HG03457 (cell line): Measurements from ENCODE around the gene SYNE2.
A peak's percentile ranks its signal among the peaks of the same experiment; 100 is the strongest.
"Not testable (repeated sequence)": the region's sequence is repeated elsewhere in the genome, so short reads cannot be mapped to it uniquely, and the experiment has no call there.

ENCODE experiments used
- ATAC-seq: cut with Tn5 transposase; IDR thresholded peaks from one replicate; pipeline ENCODE4 v1.9.1; 2021; ENCODE audit warnings: moderate number of reproducible peaks; ENCODE audit not compliant: unreplicated experiment

Gene SYNE2, protein sequence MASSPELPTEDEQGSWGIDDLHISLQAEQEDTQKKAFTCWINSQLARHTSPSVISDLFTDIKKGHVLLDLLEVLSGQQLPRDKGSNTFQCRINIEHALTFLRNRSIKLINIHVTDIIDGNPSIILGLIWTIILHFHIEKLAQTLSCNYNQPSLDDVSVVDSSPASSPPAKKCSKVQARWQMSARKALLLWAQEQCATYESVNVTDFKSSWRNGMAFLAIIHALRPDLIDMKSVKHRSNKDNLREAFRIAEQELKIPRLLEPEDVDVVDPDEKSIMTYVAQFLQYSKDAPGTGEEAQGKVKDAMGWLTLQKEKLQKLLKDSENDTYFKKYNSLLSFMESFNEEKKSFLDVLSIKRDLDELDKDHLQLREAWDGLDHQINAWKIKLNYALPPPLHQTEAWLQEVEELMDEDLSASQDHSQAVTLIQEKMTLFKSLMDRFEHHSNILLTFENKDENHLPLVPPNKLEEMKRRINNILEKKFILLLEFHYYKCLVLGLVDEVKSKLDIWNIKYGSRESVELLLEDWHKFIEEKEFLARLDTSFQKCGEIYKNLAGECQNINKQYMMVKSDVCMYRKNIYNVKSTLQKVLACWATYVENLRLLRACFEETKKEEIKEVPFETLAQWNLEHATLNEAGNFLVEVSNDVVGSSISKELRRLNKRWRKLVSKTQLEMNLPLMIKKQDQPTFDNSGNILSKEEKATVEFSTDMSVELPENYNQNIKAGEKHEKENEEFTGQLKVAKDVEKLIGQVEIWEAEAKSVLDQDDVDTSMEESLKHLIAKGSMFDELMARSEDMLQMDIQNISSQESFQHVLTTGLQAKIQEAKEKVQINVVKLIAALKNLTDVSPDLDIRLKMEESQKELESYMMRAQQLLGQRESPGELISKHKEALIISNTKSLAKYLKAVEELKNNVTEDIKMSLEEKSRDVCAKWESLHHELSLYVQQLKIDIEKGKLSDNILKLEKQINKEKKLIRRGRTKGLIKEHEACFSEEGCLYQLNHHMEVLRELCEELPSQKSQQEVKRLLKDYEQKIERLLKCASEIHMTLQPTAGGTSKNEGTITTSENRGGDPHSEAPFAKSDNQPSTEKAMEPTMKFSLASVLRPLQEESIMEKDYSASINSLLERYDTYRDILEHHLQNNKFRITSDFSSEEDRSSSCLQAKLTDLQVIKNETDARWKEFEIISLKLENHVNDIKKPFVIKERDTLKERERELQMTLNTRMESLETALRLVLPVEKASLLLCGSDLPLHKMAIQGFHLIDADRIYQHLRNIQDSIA (N-terminal part only)

DNA sequence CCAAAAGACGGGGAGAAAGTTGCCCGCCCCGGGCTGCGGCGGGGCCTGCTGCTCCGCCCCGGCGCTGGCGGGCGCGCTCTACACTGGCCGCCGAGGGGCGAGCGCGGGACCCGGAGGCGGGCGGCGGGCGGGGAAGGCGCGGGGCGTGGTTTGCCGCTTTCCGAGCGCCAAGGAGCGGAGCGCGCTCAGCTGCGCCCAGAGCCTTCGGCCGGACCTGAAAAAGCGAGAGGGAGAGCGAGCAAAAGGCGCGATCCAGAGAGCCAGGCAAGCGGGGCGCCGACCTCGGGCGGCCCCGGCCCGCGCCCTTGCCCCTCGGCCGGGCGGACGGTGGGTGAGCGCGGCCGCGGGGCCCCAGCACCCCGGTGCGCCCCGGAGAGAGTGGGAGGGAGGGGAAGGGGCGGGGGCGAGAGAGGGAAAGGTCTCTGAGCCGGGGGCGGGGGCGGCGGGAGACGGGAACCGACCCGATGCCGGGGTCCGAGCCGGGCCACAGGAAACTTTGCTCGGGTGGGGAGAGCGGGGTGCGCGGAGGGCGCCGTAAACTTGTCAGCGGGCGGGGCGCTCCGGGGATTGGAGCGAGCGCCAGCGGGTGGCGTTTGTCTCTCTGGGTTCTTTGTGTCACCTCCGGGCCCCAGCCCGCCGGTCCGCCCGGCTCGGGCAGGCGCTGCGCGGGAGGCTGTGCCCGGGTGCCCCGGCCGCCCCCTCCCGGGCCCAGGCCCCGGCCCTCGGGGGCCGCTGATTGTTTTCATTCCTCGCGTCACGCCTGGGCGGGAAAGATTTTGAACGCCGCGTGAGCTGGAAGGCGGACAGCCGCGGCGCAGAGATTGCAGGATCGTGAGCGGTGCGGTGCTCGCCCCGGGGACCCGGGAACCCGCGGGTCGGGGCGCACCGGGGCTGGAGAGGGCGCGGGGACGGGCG is at the start of gene SYNE2:
Gene SYNE2 (plus strand): TSS at position 188 of the 915 bp plus-strand sequence. CDS start 56,145 bp downstream, outside the sequence.
- peak; percentile 55 for ATAC-seq

DNA sequence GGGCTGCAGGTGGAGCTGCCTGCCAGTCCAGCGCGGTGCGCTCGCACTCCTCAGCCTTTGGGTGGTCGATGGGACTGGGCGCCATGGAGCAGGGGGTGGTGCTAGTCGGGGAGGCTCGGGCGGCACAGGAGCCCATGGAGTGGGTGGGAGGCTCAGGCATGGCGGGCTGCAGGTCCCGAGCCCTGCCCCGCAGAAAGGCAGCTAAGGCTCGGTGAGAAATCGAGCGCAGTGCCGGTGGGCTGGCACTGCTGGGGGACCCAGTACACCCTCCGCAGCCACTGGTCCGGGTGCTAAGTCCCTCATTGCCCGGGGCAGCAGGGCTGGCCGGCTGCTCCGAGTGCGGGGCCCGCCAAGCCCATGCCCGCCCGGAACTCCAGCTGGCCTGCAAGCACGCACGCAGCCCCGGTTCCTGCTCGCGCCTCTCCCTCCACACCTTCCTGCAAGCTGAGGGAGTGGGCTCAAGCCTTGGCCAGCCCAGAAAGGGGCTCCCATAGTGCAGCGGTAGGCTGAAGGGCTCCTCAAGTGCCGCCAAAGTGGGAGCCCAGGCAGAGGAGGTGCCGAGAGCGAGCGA is 49.5 kb upstream of the SYNE2 start:
- not testable (repeated sequence) for ATAC-seq

DNA sequence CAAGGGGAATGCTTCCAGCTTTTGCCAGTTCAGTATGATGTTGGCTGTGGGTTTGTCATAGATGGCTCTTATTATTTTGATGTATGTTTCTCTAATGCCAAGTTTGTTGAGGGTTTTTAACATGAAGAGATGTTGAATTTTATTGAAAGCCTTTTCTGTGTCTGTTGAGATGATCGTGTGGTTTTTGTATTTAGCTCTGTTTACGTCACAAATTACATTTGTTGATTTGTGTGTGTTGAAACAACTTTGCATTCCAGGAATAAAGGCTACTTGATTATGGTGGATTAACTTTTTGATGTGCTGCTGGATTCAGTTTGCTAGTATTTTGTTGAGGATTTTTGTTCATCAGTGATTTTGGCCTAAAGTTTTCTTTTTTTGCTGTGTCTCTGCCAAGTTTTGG is 46.7 kb upstream of the SYNE2 start:
- ATAC-seq: not testable (repeated sequence)

DNA sequence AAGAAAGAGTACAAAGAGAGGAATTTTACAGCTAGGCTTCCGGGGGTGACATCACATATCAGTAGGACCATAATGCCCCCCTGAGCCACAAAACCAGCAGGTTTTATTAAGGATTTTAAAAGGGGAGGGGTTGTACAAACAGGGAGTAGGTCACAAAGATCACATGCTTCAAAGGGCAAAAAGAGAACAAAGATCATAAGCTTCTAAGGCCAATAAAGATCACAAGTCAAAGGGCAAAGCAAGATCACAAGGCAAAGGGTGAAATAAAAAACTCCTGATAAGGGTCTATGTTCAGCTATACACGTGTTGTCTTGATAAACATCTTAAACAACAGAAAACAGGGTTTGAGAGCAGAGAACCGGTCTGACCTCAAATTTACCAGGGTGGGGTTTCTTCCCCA is 41.1 kb upstream of the SYNE2 start:
- ATAC-seq: not testable (repeated sequence)

GRCh38 chr14:63833728-63834127 is 19.1 kb upstream of the SYNE2 start:
- ATAC-seq: no peak

DNA sequence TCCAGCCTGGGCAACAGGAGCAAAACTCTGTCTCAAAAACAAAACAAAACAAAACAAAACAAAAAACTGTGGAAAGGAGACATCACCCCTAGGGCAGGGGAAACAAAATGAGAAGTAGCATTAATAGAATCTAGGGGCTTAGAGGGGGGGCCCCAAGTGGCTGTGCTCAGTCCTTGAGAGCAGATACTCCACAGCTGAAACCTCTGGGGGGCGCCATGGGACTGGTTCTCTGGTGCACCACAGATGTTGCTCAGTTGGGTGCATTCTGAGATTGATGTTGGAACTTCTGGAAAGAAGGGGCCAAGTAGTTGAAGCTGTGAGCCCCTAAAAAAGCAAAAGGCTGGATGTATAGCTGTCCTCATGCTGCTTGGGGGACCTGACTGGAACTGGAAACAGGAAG is 11.8 kb upstream of the SYNE2 start:
- no peak for ATAC-seq

DNA sequence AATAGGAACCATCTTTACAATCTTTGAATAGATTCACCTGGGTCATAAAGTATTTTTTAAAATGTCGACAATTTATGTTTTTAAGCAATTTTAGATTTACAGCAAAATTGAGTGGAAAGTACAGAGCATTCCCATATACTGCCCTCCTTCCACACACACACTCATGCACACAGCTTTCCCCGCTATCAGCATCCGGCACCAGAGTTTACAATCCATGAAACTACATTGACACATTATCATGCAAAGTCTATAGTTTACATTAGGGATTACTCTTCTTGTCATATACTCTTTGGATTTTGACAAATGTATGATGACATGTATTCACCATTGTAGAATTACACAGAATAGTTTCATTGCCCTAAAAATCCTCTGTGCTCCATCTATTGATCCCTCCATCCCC is 9.0 kb upstream of the SYNE2 start:
- ATAC-seq: no peak

GRCh38 chr14:63848890-63849289 is 3.9 kb upstream of the SYNE2 start:
- ATAC-seq: no peak

DNA sequence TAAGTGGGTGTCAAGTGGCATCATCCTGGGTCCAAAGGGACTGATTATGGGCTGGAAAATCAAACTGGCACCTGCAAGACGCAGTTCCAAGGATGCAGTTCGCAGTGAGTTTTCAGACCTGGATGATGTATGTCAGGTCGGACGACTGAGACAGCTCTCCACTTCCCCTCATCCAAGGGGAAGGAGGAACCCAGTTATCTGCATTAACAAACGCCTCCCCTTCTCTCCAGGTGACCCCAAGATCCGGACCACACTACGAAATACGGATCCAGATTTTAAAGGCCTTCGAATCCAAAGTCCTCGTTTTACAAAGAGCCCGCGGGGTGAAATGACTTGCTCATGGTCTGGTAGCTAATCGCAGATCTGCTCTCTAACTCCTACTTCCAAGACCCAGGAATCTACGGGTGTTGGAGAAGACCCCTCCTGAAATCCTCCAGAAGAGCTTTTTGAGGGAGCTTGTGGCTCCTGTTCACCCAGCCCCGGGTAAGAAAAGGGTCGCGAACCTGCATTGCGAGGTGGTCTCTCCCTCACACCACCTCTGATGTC is 460 bp upstream of the SYNE2 start:
- no peak for ATAC-seq

GRCh38 chr14:63853831-63854293 is 1.1 kb downstream of the SYNE2 start:
- ATAC-seq: no peak

GRCh38 chr14:63854330-63854729 is 1.5 kb downstream of the SYNE2 start:
- ATAC-seq: no peak

GRCh38 chr14:63855281-63855680 is 2.5 kb downstream of the SYNE2 start:
- no peak for ATAC-seq

GRCh38 chr14:63857466-63858030 is 4.7 kb downstream of the SYNE2 start:
- no peak for ATAC-seq

GRCh38 chr14:63860146-63860545 is 7.3 kb downstream of the SYNE2 start:
- no peak for ATAC-seq

GRCh38 chr14:63862163-63862562 is 9.4 kb downstream of the SYNE2 start:
- ATAC-seq: no peak

DNA sequence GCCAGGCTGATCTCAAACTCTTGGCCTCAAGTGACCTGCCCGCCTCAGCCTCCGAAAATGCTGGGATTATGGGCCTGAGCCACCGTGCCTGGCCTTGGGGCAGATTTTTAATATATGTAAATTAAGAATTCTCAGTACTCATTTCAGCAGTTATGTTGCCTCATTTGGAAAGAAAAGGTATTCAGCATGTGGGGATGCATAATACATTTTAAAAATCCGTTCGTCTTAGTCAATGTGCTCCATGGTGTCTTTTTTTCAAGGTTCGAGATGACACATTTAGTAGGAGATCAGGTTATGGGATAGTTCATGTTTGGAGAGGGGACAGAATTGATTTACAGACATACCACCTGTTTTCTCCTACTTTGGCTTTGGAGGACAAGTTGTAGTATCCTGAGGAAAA is 10.2 kb downstream of the SYNE2 start:
- ATAC-seq: no peak

DNA sequence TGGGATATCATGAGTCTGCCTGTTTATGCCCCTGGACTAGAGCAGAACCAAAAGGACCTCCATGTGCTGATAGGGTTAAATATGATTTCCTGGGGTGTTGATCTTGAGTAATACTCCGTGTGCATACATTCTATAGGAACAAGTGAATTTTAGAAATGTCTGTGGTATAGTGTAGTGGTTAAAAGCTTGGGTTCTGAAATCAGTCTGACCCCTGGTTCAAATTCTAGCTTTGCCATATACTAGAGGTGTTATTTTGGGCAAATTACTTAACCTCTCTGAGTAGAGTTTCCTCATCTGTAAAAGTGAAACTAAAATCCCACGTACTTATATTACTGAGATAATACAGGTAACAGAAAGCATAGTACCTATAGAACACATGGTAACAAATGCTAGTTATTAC is 12.0 kb downstream of the SYNE2 start:
- not testable (repeated sequence) for ATAC-seq

DNA sequence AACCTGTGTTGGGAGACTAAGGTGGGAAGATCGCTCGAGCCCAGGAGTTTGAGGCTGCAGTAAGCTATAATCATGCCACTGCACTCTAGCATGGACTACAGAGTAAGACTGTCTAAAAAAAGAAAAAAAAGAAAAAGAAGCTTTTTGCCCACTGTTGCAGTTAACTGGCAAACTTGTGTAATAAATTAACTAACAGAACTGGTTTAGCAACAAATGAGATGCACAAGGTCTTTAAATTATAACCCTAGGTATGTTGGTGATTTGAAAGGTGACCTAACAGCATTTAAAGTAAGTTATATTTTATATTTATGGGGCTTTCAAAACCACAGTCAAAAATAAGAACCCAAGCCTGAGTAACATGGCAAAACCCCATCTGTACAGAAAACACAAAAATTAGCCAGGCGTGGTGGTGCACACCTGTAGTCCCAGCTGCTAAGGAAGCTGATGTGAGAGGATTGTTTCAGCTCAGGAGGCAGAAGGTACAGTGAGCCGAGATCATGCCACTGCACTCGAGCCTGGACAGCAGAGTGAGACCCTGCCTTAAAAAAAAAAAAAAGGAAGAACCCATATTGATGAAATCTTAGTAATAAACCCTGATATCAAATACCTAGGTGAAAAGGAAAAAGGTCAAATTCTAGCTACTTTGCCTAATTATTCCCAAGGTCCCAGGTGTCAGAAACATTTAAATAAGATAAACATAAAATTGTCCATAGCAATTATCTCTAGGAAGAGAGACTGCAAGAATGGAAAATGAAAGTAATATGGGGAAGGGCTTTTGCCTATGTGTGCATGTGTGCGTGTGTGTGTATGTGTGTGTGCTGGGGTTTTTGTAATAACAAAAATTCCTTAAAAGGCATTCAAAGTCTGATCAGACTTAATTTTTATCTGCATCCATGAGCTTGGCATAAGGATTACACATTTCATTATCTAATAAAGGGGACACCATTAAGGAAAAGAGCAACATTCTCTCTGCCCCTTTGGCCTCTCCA is 15.4 kb downstream of the SYNE2 start:
- no peak for ATAC-seq
